ENCODE measurements around the gene LMO7.

GRCh38 chr13:75788481-75788981 lies 152.4 kb downstream of the LMO7 start:
- no peak for TF ChIP-seq CTCF (IDR thresholded peaks at IDR 0.05; ENCODE audit: low read length)
- no peak for TF ChIP-seq EZH2 (IDR thresholded peaks at IDR 0.05; ENCODE audit: borderline replicate concordance, low read length)
